ENCODE data around the gene ATP5F1B. TPM values are rescaled to one million over a fixed set of nuclear protein-coding genes. Genes with fewer than 3 reads are reported as not detected.
A peak's percentile ranks its signal among the peaks of the same experiment; 100 is the strongest.

Gene ATP5F1B
- total and polyA plus RNA-seq, 11 donors, result 1,436 to 3,502 (median 2,716) TPM

DNA sequence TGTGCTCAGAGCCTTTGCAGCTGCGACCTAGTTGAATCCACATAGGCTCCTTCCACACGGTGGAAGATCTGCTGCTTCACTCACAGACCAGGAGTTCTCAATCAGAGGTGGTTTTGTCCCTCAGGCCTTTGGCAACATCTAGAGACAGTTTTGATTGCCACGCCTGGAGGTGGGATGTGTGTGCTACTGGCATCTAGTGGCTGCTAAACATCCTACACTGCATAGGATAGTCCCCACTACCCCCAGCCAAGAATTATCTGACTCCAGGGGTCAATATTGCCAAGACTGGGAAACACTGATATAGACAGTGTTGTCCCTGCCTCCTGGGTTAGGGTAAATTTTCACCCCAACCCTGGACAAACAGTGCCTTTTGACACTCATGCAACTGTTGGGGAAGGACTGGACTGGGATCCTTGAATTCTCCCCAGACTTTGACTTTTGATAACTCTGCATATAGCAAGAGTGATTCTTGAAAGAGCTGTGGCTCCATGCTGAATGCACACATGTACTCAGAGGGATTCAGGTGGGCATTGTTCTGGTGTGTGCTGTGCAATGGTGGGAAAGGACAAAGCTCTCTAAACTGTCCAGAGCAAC, 55.5 kb downstream of the ATP5F1B start:
- Histone ChIP-seq H3K4me1 (peaks cover 0 to 17% (median 7%) of the 10 kb centered on the region in 12 donors), H3K9me3 (no peaks in the 10 kb centered on the region), H3K36me3 (peaks cover 0 to 80% (median 52%) of the 10 kb centered on the region in 9 donors), H3K4me3 (no peak overlapping the region), H3K27ac (no peak overlapping the region), H3K27me3 (no peaks in the 10 kb centered on the region)
- no peak for DNase-seq
- TF ChIP-seq POLR2A (IDR thresholded peaks at IDR 0.05), result no peak
- TF ChIP-seq, protein P1, sequence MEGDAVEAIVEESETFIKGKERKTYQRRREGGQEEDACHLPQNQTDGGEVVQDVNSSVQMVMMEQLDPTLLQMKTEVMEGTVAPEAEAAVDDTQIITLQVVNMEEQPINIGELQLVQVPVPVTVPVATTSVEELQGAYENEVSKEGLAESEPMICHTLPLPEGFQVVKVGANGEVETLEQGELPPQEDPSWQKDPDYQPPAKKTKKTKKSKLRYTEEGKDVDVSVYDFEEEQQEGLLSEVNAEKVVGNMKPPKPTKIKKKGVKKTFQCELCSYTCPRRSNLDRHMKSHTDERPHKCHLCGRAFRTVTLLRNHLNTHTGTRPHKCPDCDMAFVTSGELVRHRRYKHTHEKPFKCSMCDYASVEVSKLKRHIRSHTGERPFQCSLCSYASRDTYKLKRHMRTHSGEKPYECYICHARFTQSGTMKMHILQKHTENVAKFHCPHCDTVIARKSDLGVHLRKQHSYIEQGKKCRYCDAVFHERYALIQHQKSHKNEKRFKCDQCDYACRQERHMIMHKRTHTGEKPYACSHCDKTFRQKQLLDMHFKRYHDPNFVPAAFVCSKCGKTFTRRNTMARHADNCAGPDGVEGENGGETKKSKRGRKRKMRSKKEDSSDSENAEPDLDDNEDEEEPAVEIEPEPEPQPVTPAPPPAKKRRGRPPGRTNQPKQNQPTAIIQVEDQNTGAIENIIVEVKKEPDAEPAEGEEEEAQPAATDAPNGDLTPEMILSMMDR (IDR thresholded peaks at IDR 0.05), result peak in 5 of 12 donors; percentile 11 to 25 (median 21)
- ATAC-seq, result peak in 1 of 4 donors; percentile 8
- intact Hi-C loops (cut with DNase I), result loop anchor here in 3 of 10 donors (5.0 kb wide), 3 partner anchors 73 to 83 kb away; no protein-coding TSS in a partner anchor
- WGBS, 4 donors, result 64 to 79% (median 65%) methylated on average over 3 of the region's 3 CpGs

DNA sequence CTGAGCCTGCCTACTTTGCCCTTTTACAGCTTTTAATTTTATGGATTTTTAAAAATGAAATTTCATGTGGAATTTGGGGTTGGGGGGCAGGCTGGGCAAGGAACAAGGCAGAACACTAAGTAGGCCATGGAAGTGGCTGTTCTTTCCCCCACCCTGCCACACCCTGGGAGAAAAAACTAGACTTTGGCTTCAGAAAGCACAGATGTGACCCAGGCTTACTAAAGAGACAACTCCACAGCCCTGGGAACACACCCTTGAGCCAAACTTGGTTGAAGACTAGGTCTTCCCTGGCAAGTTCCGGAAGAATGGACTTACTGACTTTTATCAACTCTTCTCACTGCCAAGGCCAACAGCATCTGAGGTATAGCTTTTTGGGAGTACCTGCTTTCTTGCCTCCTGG, 56.0 kb downstream of the ATP5F1B start:
- WGBS, 4 donors, result 64 to 100% (median 91%) methylated on average over 1 of the region's 1 CpG
- DNase-seq (no peak), ATAC-seq (no peak)
- Histone ChIP-seq H3K27me3 (no peaks in the 10 kb centered on the region), H3K4me1 (peaks cover 0 to 17% (median 7%) of the 10 kb centered on the region in 12 donors), H3K4me3 (no peak overlapping the region), H3K36me3 (peaks cover 0 to 80% (median 51%) of the 10 kb centered on the region in 9 donors), H3K9me3 (no peaks in the 10 kb centered on the region), H3K27ac (no peak overlapping the region)
- TF ChIP-seq, protein P1 (IDR thresholded peaks at IDR 0.05), result no peak
- TF ChIP-seq POLR2A (IDR thresholded peaks at IDR 0.05), result no peak
- intact Hi-C loops (cut with DNase I), result loop anchor here in 3 of 10 donors (5.0 kb wide), 3 partner anchors 72 to 82 kb away; no protein-coding TSS in a partner anchor

Other genes with a start within 250 kb of the ATP5F1B start
- 1 to 10 TPM; 1.1 to 7.3 (median 2.4) TPM for gene TIMELESS, start 196.6 kb downstream of the ATP5F1B start, total RNA-seq
- gene TIMELESS, start 196.6 kb downstream of the ATP5F1B start, polyA plus RNA-seq, result 1 to 10 TPM; 1.5 to 4.1 TPM
- under 1 TPM in 2 of 9 donors, not detected in 7; 0.28 to 0.32 TPM for gene MIP, start 191.3 kb downstream of the ATP5F1B start, total RNA-seq
- not detected for gene MIP, start 191.3 kb downstream of the ATP5F1B start, polyA plus RNA-seq
- gene SPRYD4, start 177.4 kb downstream of the ATP5F1B start, total RNA-seq, result 1 to 10 TPM; 2.2 to 4.7 (median 3.0) TPM
- 1 to 10 TPM; 2.1 to 2.9 TPM for gene SPRYD4, start 177.4 kb downstream of the ATP5F1B start, polyA plus RNA-seq
- 1 to 10 TPM in 4 of 9 donors, under 1 TPM in 5; 0.28 to 1.5 (median 0.82) TPM for gene GLS2, start 157.8 kb downstream of the ATP5F1B start, total RNA-seq
- gene GLS2, start 157.8 kb downstream of the ATP5F1B start, polyA plus RNA-seq, result under 1 TPM; 0.33 to 0.50 TPM
- 10 to 100 TPM; 15.8 to 37.3 (median 30.1) TPM for gene RBMS2, start 124.2 kb downstream of the ATP5F1B start, total RNA-seq
- gene RBMS2, start 124.2 kb downstream of the ATP5F1B start, polyA plus RNA-seq, result 10 to 100 TPM in 1 of 2 donors, 1 to 10 TPM in 1; 8.8 to 13.3 TPM
- gene BAZ2A, start 15.7 kb downstream of the ATP5F1B start, total RNA-seq, result 10 to 100 TPM; 28.0 to 71.5 (median 44.5) TPM
- 10 to 100 TPM; 25.2 to 34.1 TPM for gene BAZ2A, start 15.7 kb downstream of the ATP5F1B start, polyA plus RNA-seq
- 100 to 1,000 TPM in 6 of 9 donors, 10 to 100 TPM in 3; 48.0 to 120 (median 103) TPM for gene PTGES3, start 42.3 kb upstream of the ATP5F1B start, total RNA-seq
- gene PTGES3, start 42.3 kb upstream of the ATP5F1B start, polyA plus RNA-seq, result 100 to 1,000 TPM in 1 of 2 donors, 10 to 100 TPM in 1; 54.6 to 125 TPM
- 100 to 1,000 TPM; 361 to 741 (median 537) TPM for gene NACA, start 79.3 kb upstream of the ATP5F1B start, total RNA-seq
- 1,000 to 10,000 TPM in 1 of 2 donors, 100 to 1,000 TPM in 1; 848 to 1,208 TPM for gene NACA, start 79.3 kb upstream of the ATP5F1B start, polyA plus RNA-seq
- gene PRIM1, start 106.3 kb upstream of the ATP5F1B start, total RNA-seq, result 1 to 10 TPM; 2.4 to 6.1 (median 3.3) TPM
- gene PRIM1, start 106.3 kb upstream of the ATP5F1B start, polyA plus RNA-seq, result 1 to 10 TPM; 2.6 to 4.1 TPM
- gene HSD17B6, start 117.3 kb upstream of the ATP5F1B start, total RNA-seq, result 1 to 10 TPM in 1 of 9 donors, not detected in 8; 7.4 TPM
- gene HSD17B6, start 117.3 kb upstream of the ATP5F1B start, polyA plus RNA-seq, result under 1 TPM in 1 of 2 donors, not detected in 1; 0.10 TPM

Measured in heart left ventricle (tissue), 16 donors.